Left ventricle myocardium inferior (tissue), 1 donor: ENCODE results near the gene PLK4. TPM values are rescaled to one million over a fixed set of nuclear protein-coding genes. Genes with fewer than 3 reads are reported as not detected.
"Not testable (repeated sequence)": the region's sequence is repeated elsewhere in the genome, so short reads cannot be mapped to it uniquely, and the experiment has no call there.

Experiments used
- DNase-seq: peaks from one replicate; pipeline ENCODE4 v3.0.0-alpha.2; 2020
- H3K27ac ChIP-seq: fragments of 200-600 bp; replicated peaks from 2 replicates; pipeline ENCODE4 v1.8.0; 2021
- H3K27me3 ChIP-seq: fragments of 200-600 bp; 2 replicates; pipeline ENCODE4 v1.8.0; 2021; ENCODE audit warnings: low read depth
- H3K36me3 ChIP-seq: fragments of 200-600 bp; 2 replicates; pipeline ENCODE4 v1.8.0; 2021
- H3K4me1 ChIP-seq: fragments of 200-600 bp; 2 replicates; pipeline ENCODE4 v1.8.0; 2021
- H3K4me3 ChIP-seq: fragments of 200-600 bp; 2 replicates; pipeline ENCODE4 v1.8.0; 2021; ENCODE audit warnings: mild to moderate bottlenecking, moderate library complexity
- H3K9me3 ChIP-seq: fragments of 200-600 bp; replicated peaks from 2 replicates; pipeline ENCODE4 v1.8.0; 2021
- CTCF ChIP-seq: fragments of 200-600 bp; IDR thresholded peaks from 2 replicates; pipeline ENCODE4 v1.8.0; 2021; ENCODE audit warnings: antibody characterized with exemption, mild to moderate bottlenecking, borderline replicate concordance
- intact Hi-C: fragments of 100-400 bp; cut with micrococcal nuclease; formaldehyde crosslinking; loops from one replicate; pipeline ENCODE4 v1.11.0; 2022
- total RNA-seq: library from RNA; stranded (reverse); fragmentation: NEBNext Ultra II Directional; extraction: Animal tissue kit (Norgen Biotek cat#: 25700); gene quantifications from one replicate; pipeline ENCODE4 v1.2.1, GENCODE V29; 2021
- donor health status: DM: no; HTN: yes; CAD: no; lungs with severe emphysema.

The PLK4 gene
- total RNA-seq, 1 donor from 2014 or later = 0.49 TPM

GRCh38 chr4:127888559-127888958, 7.9 kb downstream of the PLK4 start:
- no peak for DNase-seq
- H3K4me3 ChIP-seq = no peak overlapping the region
- no peak for TF ChIP-seq CTCF
- no peaks in the 10 kb centered on the region for H3K9me3 ChIP-seq
- H3K4me1 ChIP-seq = no peaks in the 10 kb centered on the region
- no peaks in the 10 kb centered on the region for H3K27me3 ChIP-seq
- H3K27ac ChIP-seq = no peak overlapping the region
- H3K36me3 ChIP-seq = no peaks in the 10 kb centered on the region
- intact Hi-C loops = no loop called here

GRCh38 chr4:127889903-127890302, 9.2 kb downstream of the PLK4 start:
- DNase-seq = no peak
- Histone ChIP-seq H3K9me3 (no peaks in the 10 kb centered on the region), H3K4me1 (no peaks in the 10 kb centered on the region), H3K36me3 (no peaks in the 10 kb centered on the region), H3K4me3 (no peak overlapping the region), H3K27ac (no peak overlapping the region), H3K27me3 (no peaks in the 10 kb centered on the region)
- intact Hi-C loops = no loop called here
- TF ChIP-seq CTCF = no peak

- Histone ChIP-seq H3K4me3 (no peak overlapping the region), H3K27me3 (no peaks in the 10 kb centered on the region), H3K4me1 (no peaks in the 10 kb centered on the region), H3K9me3 (peaks cover 6% of the 10 kb centered on the region), H3K36me3 (no peaks in the 10 kb centered on the region), H3K27ac (no peak overlapping the region)
- no peak for DNase-seq
- intact Hi-C loops = no loop called here
- TF ChIP-seq CTCF = no peak
Measured at GRCh38 chr4:127896069-127896468, 15.4 kb downstream of the PLK4 start.

GRCh38 chr4:127896528-127896927, 15.8 kb downstream of the PLK4 start:
- Histone ChIP-seq H3K9me3 (peaks cover 6% of the 10 kb centered on the region), H3K36me3 (no peaks in the 10 kb centered on the region), H3K27ac (no peak overlapping the region), H3K4me3 (no peak overlapping the region), H3K27me3 (no peaks in the 10 kb centered on the region), H3K4me1 (no peaks in the 10 kb centered on the region)
- intact Hi-C loops = no loop called here
- TF ChIP-seq CTCF = no peak
- no peak for DNase-seq

GRCh38 chr4:127899682-127900081, 19.0 kb downstream of the PLK4 start:
- H3K4me1 ChIP-seq, H3K4me3 ChIP-seq, H3K27ac ChIP-seq, H3K36me3 ChIP-seq, H3K27me3 ChIP-seq, intact Hi-C loops, DNase-seq: not testable (repeated sequence)
- H3K9me3 ChIP-seq = peaks cover 12% of the 10 kb centered on the region

GRCh38 chr4:127905029-127905428, 24.3 kb downstream of the PLK4 start:
- no peak for DNase-seq
- H3K9me3 ChIP-seq = peaks cover 6% of the 10 kb centered on the region
- no peaks in the 10 kb centered on the region for H3K36me3 ChIP-seq

More at GRCh38 chr4:127905029-127905428, 24.3 kb downstream of the PLK4 start:
- TF ChIP-seq CTCF = no peak
- H3K4me3 ChIP-seq = no peak overlapping the region
- intact Hi-C loops = no loop called here
- H3K27me3 ChIP-seq = no peaks in the 10 kb centered on the region
- H3K4me1 ChIP-seq = no peaks in the 10 kb centered on the region
- H3K27ac ChIP-seq = no peak overlapping the region
